IMR-90 (cell line): Measurements from ENCODE around the gene NCAPD3.

ENCODE experiments used
- BHLHE40 ChIP-seq: fragments of 150-350 bp; IDR thresholded peaks from 2 replicates; pipeline ENCODE4 v1.6.1; 2016; ENCODE audit warnings: mild to moderate bottlenecking, low read depth, low read length
- CTCF ChIP-seq: conservative IDR thresholded peaks from 2 replicates; pipeline ENCODE4 v1.5.1; 2012; ENCODE audit warnings: mild to moderate bottlenecking, low read depth, low read length, improper control_type of control experiment
- POLR2A ChIP-seq: IDR thresholded peaks from 2 replicates; pipeline ENCODE4 v1.6.1; 2012; ENCODE audit warnings: mild to moderate bottlenecking, low read depth, low read length
- RAD21 ChIP-seq: IDR thresholded peaks from 2 replicates; pipeline ENCODE4 v1.6.1; 2012; ENCODE audit warnings: low read length, improper control_type of control experiment
- RCOR1 ChIP-seq: IDR thresholded peaks from 2 replicates; pipeline ENCODE4 v1.6.1; 2012; ENCODE audit warnings: mild to moderate bottlenecking, low read length, improper control_type of control experiment; ENCODE audit not compliant: insufficient replicate concordance
- USF2 ChIP-seq: fragments of 150-350 bp; IDR thresholded peaks from 2 replicates; pipeline ENCODE4 v1.6.1; 2017; ENCODE audit warnings: mild to moderate bottlenecking, antibody characterized with exemption, low read length, low read depth

- TF ChIP-seq CTCF: no peak
- no peak for TF ChIP-seq USF2
- no peak for TF ChIP-seq RAD21
- TF ChIP-seq POLR2A: no peak
- no peak for TF ChIP-seq BHLHE40
- TF ChIP-seq RCOR1: no peak
Observed at GRCh38 chr11:134205729-134206128, 18.0 kb downstream of the NCAPD3 start.
